H9 (cell line): ENCODE measurements around the gene FBN1. TPM values are rescaled to one million over a fixed set of nuclear protein-coding genes. Genes with fewer than 3 reads are reported as not detected.

Experiments
- DNase-seq: peaks from one replicate; pipeline ENCODE4 v3.0.0-alpha.2; 2017
- H2AFZ ChIP-seq: one replicate; pipeline ENCODE4 v1.6.1; 2013; ENCODE audit warnings: mild to moderate bottlenecking, low read length, control low read depth, moderate library complexity
- H2AK5ac ChIP-seq: 2 replicates; pipeline ENCODE4 v1.6.1; 2013; ENCODE audit warnings: low read length, control low read depth, mixed read lengths; ENCODE audit not compliant: insufficient read length
- H2BK120ac ChIP-seq: one replicate; pipeline ENCODE4 v1.6.1; 2013; ENCODE audit warnings: low read depth, mild to moderate bottlenecking, low read length, control low read depth, inconsistent platforms; ENCODE audit not compliant: poor library complexity, severe bottlenecking
- H2BK12ac ChIP-seq: 2 replicates; pipeline ENCODE4 v1.6.1; 2013; ENCODE audit warnings: low read length, control low read depth, mixed read lengths, low read depth; ENCODE audit not compliant: insufficient read length
- H2BK15ac ChIP-seq: 2 replicates; pipeline ENCODE4 v1.6.1; 2013; ENCODE audit warnings: low read depth, low read length, control low read depth
- H2BK20ac ChIP-seq: one replicate; pipeline ENCODE4 v1.6.1; 2013; ENCODE audit warnings: low read depth, mild to moderate bottlenecking, low read length, control low read depth, inconsistent platforms; ENCODE audit not compliant: poor library complexity, severe bottlenecking
- H2BK5ac ChIP-seq: 2 replicates; pipeline ENCODE4 v1.6.1; 2013; ENCODE audit warnings: low read length, control low read depth, mixed read lengths; ENCODE audit not compliant: insufficient read length
- H3K14ac ChIP-seq: 2 replicates; pipeline ENCODE4 v1.6.1; 2013; ENCODE audit warnings: low read length, control low read depth; ENCODE audit not compliant: insufficient read depth
- H3K18ac ChIP-seq: 2 replicates; pipeline ENCODE4 v1.6.1; 2013; ENCODE audit warnings: low read depth, mild to moderate bottlenecking, mixed read lengths, low read length, control low read depth; ENCODE audit not compliant: insufficient read length
- H3K23ac ChIP-seq: 2 replicates; pipeline ENCODE4 v1.6.1; 2013; ENCODE audit warnings: low read length, control low read depth, mixed read lengths, low read depth; ENCODE audit not compliant: insufficient read length
- H3K23me2 ChIP-seq: 2 replicates; pipeline ENCODE4 v1.6.1; 2013; ENCODE audit warnings: low read depth, mild to moderate bottlenecking, mixed read lengths, low read length, control low read depth; ENCODE audit not compliant: insufficient read length, poor library complexity, severe bottlenecking
- H3K27ac ChIP-seq: 2 replicates; pipeline ENCODE4 v1.5.1; 2013; ENCODE audit warnings: low read length, control low read depth, mixed read lengths, low read depth; ENCODE audit not compliant: insufficient read length
- H3K27me3 ChIP-seq: 2 replicates; pipeline ENCODE4 v1.6.1; 2013; ENCODE audit warnings: low read length, control low read depth, inconsistent platforms; ENCODE audit not compliant: insufficient read depth
- H3K4ac ChIP-seq: 2 replicates; pipeline ENCODE4 v1.6.1; 2013; ENCODE audit warnings: low read depth, mild to moderate bottlenecking, control low read depth, inconsistent platforms, low read length, moderate library complexity
- H3K4me1 ChIP-seq: 2 replicates; pipeline ENCODE4 v1.6.1; 2013; ENCODE audit warnings: low read length, control low read depth, inconsistent platforms; ENCODE audit not compliant: insufficient read depth
- H3K4me2 ChIP-seq: 2 replicates; pipeline ENCODE4 v1.6.1; 2013; ENCODE audit warnings: low read length, control low read depth, mixed read lengths; ENCODE audit not compliant: insufficient read length, insufficient read depth
- H3K56ac ChIP-seq: 2 replicates; pipeline ENCODE4 v1.6.1; 2013; ENCODE audit warnings: low read depth, mild to moderate bottlenecking, mixed read lengths, low read length, control low read depth; ENCODE audit not compliant: insufficient read length
- H3K79me1 ChIP-seq: 2 replicates; pipeline ENCODE4 v1.6.1; 2013; ENCODE audit warnings: low read depth, mild to moderate bottlenecking, moderate library complexity, low read length, control low read depth, inconsistent platforms; ENCODE audit not compliant: insufficient read depth, poor library complexity, severe bottlenecking
- H3K79me2 ChIP-seq: 2 replicates; pipeline ENCODE4 v1.6.1; 2013; ENCODE audit warnings: low read length, control low read depth, inconsistent platforms; ENCODE audit not compliant: insufficient read depth
- H3K9ac ChIP-seq: 2 replicates; pipeline ENCODE4 v1.6.1; 2013; ENCODE audit warnings: low read length, control low read depth, mixed read lengths; ENCODE audit not compliant: insufficient read length; ENCODE audit errors: extremely low read depth
- H3K9me3 ChIP-seq: one replicate; pipeline ENCODE4 v1.6.1; 2013; ENCODE audit warnings: low read depth, low read length, inconsistent platforms; ENCODE audit not compliant: control insufficient read depth
- H3T11ph ChIP-seq: one replicate; pipeline ENCODE4 v1.6.1; 2013; ENCODE audit warnings: mild to moderate bottlenecking, low read length, control low read depth, inconsistent platforms
- H4K20me1 ChIP-seq: one replicate; pipeline ENCODE4 v1.6.1; 2013; ENCODE audit not compliant: control insufficient read depth, insufficient read length, insufficient read depth
- H4K5ac ChIP-seq: 2 replicates; pipeline ENCODE4 v1.6.1; 2013; ENCODE audit warnings: low read depth, mild to moderate bottlenecking, mixed read lengths, low read length, control low read depth; ENCODE audit not compliant: insufficient read length
- H4K8ac ChIP-seq: replicated peaks from 2 replicates; pipeline ENCODE4 v1.6.1; 2013; ENCODE audit warnings: low read length, control low read depth, mixed read lengths, low read depth; ENCODE audit not compliant: insufficient read length
- H4K91ac ChIP-seq: 2 replicates; pipeline ENCODE4 v1.6.1; 2013; ENCODE audit warnings: low read depth, mild to moderate bottlenecking, moderate library complexity, mixed read lengths, low read length, control low read depth; ENCODE audit not compliant: insufficient read length
- H3K27ac Mint-ChIP-seq, 3 experiments: 2 replicates in 2 of 3; 3 replicates in 1 of 3; pipeline ENCODE4 v1.8.0; 2020 to 2021; ENCODE audit warnings: mixed read lengths in 3 of 3, mild to moderate bottlenecking in 1 of 3, moderate library complexity in 1 of 3
- H3K27me3 Mint-ChIP-seq: 2 replicates; pipeline ENCODE4 v1.8.0; 2021; ENCODE audit warnings: low read depth, mild to moderate bottlenecking, moderate library complexity, mixed read lengths
- H3K36me3 Mint-ChIP-seq, 3 experiments: 2 replicates in 2 of 3; 3 replicates in 1 of 3; pipeline ENCODE4 v1.8.0; 2020 to 2021; ENCODE audit warnings: low read depth in 3 of 3, mixed read lengths in 3 of 3; ENCODE audit not compliant: insufficient read depth in 1 of 3
- H3K4me1 Mint-ChIP-seq, 2 experiments: 2 replicates each; pipeline ENCODE4 v1.8.0; 2020; ENCODE audit warnings: mixed read lengths in 2 of 2
- H3K4me3 Mint-ChIP-seq, 2 experiments: 2 replicates in 1 of 2; 3 replicates in 1 of 2; pipeline ENCODE4 v1.8.0; 2020 to 2021; ENCODE audit warnings: mild to moderate bottlenecking in 2 of 2, mixed read lengths in 2 of 2, moderate library complexity in 1 of 2
- H3K9me3 Mint-ChIP-seq, 2 experiments: 2 replicates in 1 of 2; 3 replicates in 1 of 2; pipeline ENCODE4 v1.8.0; 2020; ENCODE audit warnings: mild to moderate bottlenecking in 2 of 2, mixed read lengths in 2 of 2, moderate library complexity in 1 of 2
- CTCF ChIP-seq: fragments of 200-600 bp; sonication (generic); conservative IDR thresholded peaks from 3 replicates; pipeline ENCODE4 v1.8.0; 2021; ENCODE audit warnings: antibody characterized with exemption, mild to moderate bottlenecking
- total RNA-seq: library from RNA; stranded (reverse); gene quantifications from 2 replicates; pipeline ENCODE4 v1.2.1, GENCODE V29; 2021

FBN1 gene
- total RNA-seq, 1 experiment from 2014 or later = 3.6 TPM

GRCh38 chr15:48532946-48533345 lies 112.6 kb downstream of the FBN1 start:
- Histone ChIP-seq H2BK20ac (no peak overlapping the region), H2BK12ac (no peak overlapping the region), H3K9ac (no peak overlapping the region), H3K79me2 (0 out of 2 replicates have a peak, but pooled peaks cover 2% of the 10 kb centered on the region), H3K18ac (no peak overlapping the region), H2AK5ac (no peak overlapping the region), H2AFZ (no peak overlapping the region), H2BK120ac (no peak overlapping the region), H3K4ac (no peak overlapping the region), H3K14ac (no peak overlapping the region), H3K4me1 (no peaks in the 10 kb centered on the region), H3K56ac (no peak overlapping the region), H3K27ac (no peak overlapping the region), H3T11ph (no peak overlapping the region), H2BK5ac (no peak overlapping the region), H3K23ac (no peak overlapping the region), H3K4me2 (no peak overlapping the region), H3K23me2 (no peaks in the 10 kb centered on the region), H3K9me3 (no peaks in the 10 kb centered on the region), H3K79me1 (no peaks in the 10 kb centered on the region), H4K8ac (no peak overlapping the region), H4K20me1 (no peaks in the 10 kb centered on the region), H2BK15ac (no peak overlapping the region), H3K27me3 (no peaks in the 10 kb centered on the region), H4K5ac (no peak overlapping the region), H4K91ac (no peak overlapping the region)
- H3K36me3 Mint-ChIP-seq = no peaks in the 10 kb centered on the region
- TF ChIP-seq CTCF = no peak
- H3K27me3 Mint-ChIP-seq = no peaks in the 10 kb centered on the region
- H3K27ac Mint-ChIP-seq = no peak overlapping the region
- DNase-seq = no peak
- no peak overlapping the region for H3K4me3 Mint-ChIP-seq
- H3K4me1 Mint-ChIP-seq = no peaks in the 10 kb centered on the region
- no peaks in the 10 kb centered on the region for H3K9me3 Mint-ChIP-seq
